VCaP (cell line): Measurements from ENCODE around the gene RFX4.

Source experiments
- H3K27ac ChIP-seq: fragments of 450-650 bp; 2 replicates; pipeline ENCODE4 v1.5.1; 2017
- CTCF ChIP-seq: fragments of 450-650 bp; conservative IDR thresholded peaks from 2 replicates; pipeline ENCODE4 v1.5.1; 2017; ENCODE audit warnings: mild to moderate bottlenecking, moderate library complexity

The RFX4 gene

GRCh38 chr12:106576848-106577247, 6.0 kb upstream of the RFX4 start:
- no peak overlapping the region for H3K27ac ChIP-seq
- no peak for TF ChIP-seq CTCF

GRCh38 chr12:106580671-106581508, 1.9 kb upstream of the RFX4 start:
- no peak for TF ChIP-seq CTCF
- no peak overlapping the region for H3K27ac ChIP-seq

GRCh38 chr12:106581543-106582248, 1.1 kb upstream of the RFX4 start:
- TF ChIP-seq CTCF, result no peak
- H3K27ac ChIP-seq, result no peak overlapping the region

GRCh38 chr12:106582249-106582591, 584 bp upstream of the RFX4 start:
- H3K27ac ChIP-seq, result no peak overlapping the region
- TF ChIP-seq CTCF, result no peak

- H3K27ac ChIP-seq, result no peak overlapping the region
- TF ChIP-seq CTCF, result no peak
Observed at GRCh38 chr12:106583242-106584103, 669 bp downstream of the RFX4 start.

GRCh38 chr12:106584104-106585064, 1.6 kb downstream of the RFX4 start:
- no peak overlapping the region for H3K27ac ChIP-seq
- TF ChIP-seq CTCF, result no peak
